Kidney (tissue), 14 donors: ENCODE results near the gene SMKR1. TPM values are rescaled to one million over a fixed set of nuclear protein-coding genes. Genes with fewer than 3 reads are reported as not detected.

Source experiments
- DNase-seq, 5 donors: peaks; one replicate each; pipeline ENCODE4 v3.0.0-alpha.2; 2013 to 2020
- FAIRE-seq: peaks from 2 replicates; lab custom pipeline; 2012; peaks lifted over from hg19 to GRCh38; lab: Jason Lieb, UNC
- H3K27ac ChIP-seq, 2 donors: one replicate each; pipeline ENCODE4 v1.7.0; 2013; ENCODE audit warnings: low read depth in 2 of 2, low read length in 2 of 2, inconsistent platforms in 1 of 2
- H3K27me3 ChIP-seq: one replicate; pipeline ENCODE4 v1.7.1; 2013; ENCODE audit warnings: low read length, inconsistent platforms; ENCODE audit not compliant: control insufficient read depth, insufficient read depth
- H3K36me3 ChIP-seq, 3 donors: one replicate each; pipeline versions ENCODE4 v1.7.0 to v1.7.1; 2013; ENCODE audit warnings: low read length in 3 of 3, control low read depth in 1 of 3, inconsistent platforms in 1 of 3; ENCODE audit not compliant: insufficient read depth in 3 of 3, control insufficient read depth in 2 of 3
- H3K4me1 ChIP-seq, 3 donors: one replicate each; pipeline versions ENCODE4 v1.7.0 to v1.7.1; 2013; ENCODE audit warnings: low read length in 3 of 3, inconsistent platforms in 1 of 3, low read depth in 1 of 3; ENCODE audit not compliant: control insufficient read depth in 2 of 3, insufficient read depth in 2 of 3
- H3K4me3 ChIP-seq, 3 donors: one replicate each; pipeline versions ENCODE4 v1.7.0 to v1.8.1; 2013; ENCODE audit warnings: low read length in 3 of 3, control low read depth in 1 of 3, inconsistent platforms in 1 of 3
- H3K9ac ChIP-seq, 3 donors: one replicate each; pipeline versions ENCODE4 v1.7.0 to v1.7.1; 2013; ENCODE audit warnings: low read length in 3 of 3, control low read depth in 1 of 3, inconsistent platforms in 1 of 3
- H3K9me3 ChIP-seq, 3 donors: one replicate each; pipeline versions ENCODE4 v1.7.0 to v1.7.1; 2013; ENCODE audit warnings: low read length in 3 of 3, control low read depth in 1 of 3, inconsistent platforms in 1 of 3; ENCODE audit not compliant: control insufficient read depth in 2 of 3, insufficient read depth in 1 of 3
- intact Hi-C: fragments of 100-400 bp; cut with DNase I; formaldehyde crosslinking; loops from one replicate; pipeline ENCODE4 v1.11.1; 2022
- polyA plus RNA-seq: library from polyadenylated mRNA; stranded (reverse); fragments of 350-450 nt; fragmentation: Illumina TruSeq; extraction: RNeasy Lipid Tissue Mini Kit (QIAGEN cat#74804); gene quantifications from one replicate; pipeline ENCODE4 v1.2.3, GENCODE V29; 2014; ENCODE audit warnings: low read depth, low replicate concordance; ENCODE audit not compliant: insufficient read depth
- total RNA-seq: library from RNA; stranded (reverse); fragmentation: NEBNext Ultra II Directional; extraction: Animal tissue kit (Norgen Biotek cat#: 25700); gene quantifications from one replicate; pipeline ENCODE4 v1.2.1, GENCODE V29; 2021
- TF ChIP-seq, protein P1 (sequence below): IDR thresholded peaks from 3 replicates; pipeline ENCODE4 v1.5.1; 2012; ENCODE audit warnings: mild to moderate bottlenecking, moderate library complexity, borderline replicate concordance; ENCODE audit not compliant: insufficient read depth; ENCODE audit errors: extremely low read depth
- donor health status: control.
- donor health status: control.
- donor health status: control.
- donor health status: control.
- donor health status: control.
- donor health status: DM: yes; HTN: yes; CAD: no.
- donor health status: Normal renal cell carcinoma (clear cell type).

The SMKR1 gene
- total and polyA plus RNA-seq, 2 donors from 2014 or later = 0.63 to 3.9 TPM

DNA sequence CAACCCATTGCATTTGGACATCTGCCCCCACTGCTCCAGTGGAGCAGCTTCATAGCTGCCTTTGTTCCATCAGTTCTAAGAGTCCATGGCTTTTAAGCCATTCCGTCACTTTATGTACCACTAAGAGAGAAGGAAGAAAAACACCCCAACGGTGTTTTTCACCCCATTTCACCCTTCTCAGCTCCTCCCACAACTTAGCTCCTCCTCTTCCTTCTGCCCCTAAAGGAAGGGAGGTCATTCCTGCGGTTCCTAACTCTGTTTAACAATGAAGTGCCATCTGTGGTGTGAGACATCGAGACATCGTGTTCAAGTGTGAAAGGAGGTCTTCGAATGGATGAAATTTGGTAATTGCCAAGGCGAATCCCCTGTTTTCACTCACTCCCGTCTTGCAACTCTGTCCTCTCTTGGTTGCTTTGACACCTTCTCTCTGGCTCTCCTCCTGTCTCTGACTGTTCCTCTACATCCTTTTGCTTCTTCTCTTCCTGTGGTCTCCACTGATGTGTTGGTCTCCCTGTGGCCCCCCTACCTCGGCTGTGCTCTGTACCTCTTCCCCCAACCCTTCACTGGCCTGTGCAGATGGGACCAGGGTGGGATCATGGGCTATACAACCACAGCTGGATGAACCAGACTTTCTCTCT, 23.0 kb downstream of the SMKR1 start:
- Histone ChIP-seq H3K4me3 (no peak overlapping the region), H3K27me3 (no peaks in the 10 kb centered on the region), H3K9ac (no peak overlapping the region), H3K4me1 (no peaks in the 10 kb centered on the region), H3K27ac (no peak overlapping the region), H3K9me3 (no peaks in the 10 kb centered on the region), H3K36me3 (no peaks in the 10 kb centered on the region)
- FAIRE-seq (no peak), DNase-seq (peak in 1 of 5 donors; percentile 14)
- TF ChIP-seq, protein P1, sequence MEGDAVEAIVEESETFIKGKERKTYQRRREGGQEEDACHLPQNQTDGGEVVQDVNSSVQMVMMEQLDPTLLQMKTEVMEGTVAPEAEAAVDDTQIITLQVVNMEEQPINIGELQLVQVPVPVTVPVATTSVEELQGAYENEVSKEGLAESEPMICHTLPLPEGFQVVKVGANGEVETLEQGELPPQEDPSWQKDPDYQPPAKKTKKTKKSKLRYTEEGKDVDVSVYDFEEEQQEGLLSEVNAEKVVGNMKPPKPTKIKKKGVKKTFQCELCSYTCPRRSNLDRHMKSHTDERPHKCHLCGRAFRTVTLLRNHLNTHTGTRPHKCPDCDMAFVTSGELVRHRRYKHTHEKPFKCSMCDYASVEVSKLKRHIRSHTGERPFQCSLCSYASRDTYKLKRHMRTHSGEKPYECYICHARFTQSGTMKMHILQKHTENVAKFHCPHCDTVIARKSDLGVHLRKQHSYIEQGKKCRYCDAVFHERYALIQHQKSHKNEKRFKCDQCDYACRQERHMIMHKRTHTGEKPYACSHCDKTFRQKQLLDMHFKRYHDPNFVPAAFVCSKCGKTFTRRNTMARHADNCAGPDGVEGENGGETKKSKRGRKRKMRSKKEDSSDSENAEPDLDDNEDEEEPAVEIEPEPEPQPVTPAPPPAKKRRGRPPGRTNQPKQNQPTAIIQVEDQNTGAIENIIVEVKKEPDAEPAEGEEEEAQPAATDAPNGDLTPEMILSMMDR = no peak
- intact Hi-C loops = no loop called here

DNA sequence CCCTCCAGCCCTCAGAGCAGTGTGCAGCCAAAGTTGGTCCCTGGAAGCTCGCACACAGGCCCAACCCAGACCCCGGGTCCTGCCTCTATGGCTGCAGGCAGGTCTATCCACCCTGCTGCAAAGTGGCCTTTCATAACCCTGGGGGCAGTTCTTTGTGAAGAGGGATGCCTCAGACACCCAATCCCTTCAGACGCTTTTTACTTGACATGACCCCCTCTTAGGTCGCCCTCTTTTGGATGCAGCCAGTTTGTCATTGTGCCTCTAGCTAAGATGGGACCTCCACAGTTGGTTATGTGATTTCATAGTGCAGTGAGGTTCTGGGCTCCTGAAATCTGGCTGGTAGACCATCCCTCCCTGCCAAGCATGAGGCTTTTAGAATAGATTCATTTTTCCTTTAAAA, 27.3 kb downstream of the SMKR1 start:
- Histone ChIP-seq H3K27ac (no peak overlapping the region), H3K9me3 (no peaks in the 10 kb centered on the region), H3K27me3 (no peaks in the 10 kb centered on the region), H3K4me3 (no peak overlapping the region), H3K36me3 (no peaks in the 10 kb centered on the region), H3K9ac (no peak overlapping the region), H3K4me1 (no peaks in the 10 kb centered on the region)
- FAIRE-seq (no peak), DNase-seq (peak in 1 of 5 donors; percentile 22)
- intact Hi-C loops = no loop called here
- TF ChIP-seq, protein P1 = no peak

DNA sequence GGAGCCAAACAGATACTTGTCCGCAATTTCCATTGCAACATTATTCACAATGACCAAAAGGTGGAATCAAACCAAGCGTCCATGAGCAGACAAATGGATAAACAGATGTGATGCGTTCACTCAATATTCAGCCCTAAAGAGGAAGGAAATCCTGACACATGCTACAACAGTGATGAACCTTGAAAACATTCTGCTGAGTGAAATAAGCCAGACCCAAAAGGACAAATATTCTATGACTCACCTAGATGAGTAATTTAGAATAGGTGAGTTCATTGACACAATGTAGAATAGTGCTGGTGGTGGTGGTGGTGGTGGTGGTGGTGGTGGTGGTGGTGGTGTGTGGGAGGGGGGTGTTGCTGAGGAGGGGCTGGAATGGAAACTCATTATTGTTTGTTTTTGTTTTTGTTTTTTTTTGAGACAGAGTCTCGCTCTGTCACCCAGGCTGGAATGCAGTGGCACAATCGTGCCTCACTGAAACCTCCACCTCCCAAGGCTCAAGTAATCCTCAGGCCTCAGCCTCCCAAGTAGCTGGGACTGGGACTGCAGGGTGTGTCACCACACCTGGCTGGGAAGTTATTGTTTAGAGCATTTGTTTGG, 28.6 kb downstream of the SMKR1 start:
- Histone ChIP-seq H3K36me3 (no peaks in the 10 kb centered on the region), H3K4me1 (no peaks in the 10 kb centered on the region), H3K27ac (no peak overlapping the region), H3K27me3 (no peaks in the 10 kb centered on the region), H3K9me3 (no peaks in the 10 kb centered on the region), H3K4me3 (no peak overlapping the region), H3K9ac (no peak overlapping the region)
- FAIRE-seq (no peak), DNase-seq (peak in 1 of 5 donors; percentile 2)
- TF ChIP-seq, protein P1 = no peak
- intact Hi-C loops = no loop called here
